ENCODE measurements around the gene BCO1.

Gene BCO1

GRCh38 chr16:81237282-81237681, 1.2 kb upstream of the BCO1 start:
- Histone ChIP-seq H4K20me1 (ENCODE audit: insufficient read depth, low read length) (no peaks in the 10 kb centered on the region), H3K27me3 (ENCODE audit: insufficient read depth, low read length) (peaks cover 6% of the 10 kb centered on the region; the same call in 1 of the 2 replicates), H3K27ac (ENCODE audit: low read depth, low read length, poor library complexity, severe bottlenecking) (no peak overlapping the region), H3K9ac (ENCODE audit: low read length) (no peak overlapping the region), H2AFZ (ENCODE audit: low read length) (no peak overlapping the region), H3K4me1 (ENCODE audit: insufficient read depth, low read length, severe bottlenecking) (no peaks in the 10 kb centered on the region), H3K4me3 (ENCODE audit: low read depth, low read length, poor library complexity, severe bottlenecking) (no peak overlapping the region), H3K36me3 (ENCODE audit: insufficient read depth, low read length) (no peaks in the 10 kb centered on the region), H3F3A (ENCODE audit: insufficient read depth, low read length) (no peaks in the 10 kb centered on the region), H3K9me2 (ENCODE audit: low read depth, low read length) (no peaks in the 10 kb centered on the region), H3K79me2 (ENCODE audit: insufficient read depth, low read length) (no peaks in the 10 kb centered on the region), H3K9me3 (ENCODE audit: low read length) (no peaks in the 10 kb centered on the region; the same call in 1 of the 2 replicates), H3K4me2 (ENCODE audit: low read length) (no peak overlapping the region)
- TF ChIP-seq CTCF (IDR thresholded peaks at IDR 0.05; ENCODE audit: low read length) (no peak), EZH2 (IDR thresholded peaks at IDR 0.05; ENCODE audit: borderline replicate concordance, low read length) (no peak)

- no peak overlapping the region for H3K4me2 ChIP-seq (ENCODE audit: low read length)
- TF ChIP-seq EZH2 (IDR thresholded peaks at IDR 0.05; ENCODE audit: borderline replicate concordance, low read length) (no peak), CTCF (IDR thresholded peaks at IDR 0.05; ENCODE audit: low read length) (no peak)
- H3K9ac ChIP-seq (ENCODE audit: low read length): no peak overlapping the region
- H3K36me3 ChIP-seq (ENCODE audit: insufficient read depth, low read length): no peaks in the 10 kb centered on the region
- no peaks in the 10 kb centered on the region for H3K79me2 ChIP-seq (ENCODE audit: insufficient read depth, low read length)
- H3K27ac ChIP-seq (ENCODE audit: low read depth, low read length, poor library complexity, severe bottlenecking): no peak overlapping the region
- no peaks in the 10 kb centered on the region for H3K9me2 ChIP-seq (ENCODE audit: low read depth, low read length)
- no peak overlapping the region for H2AFZ ChIP-seq (ENCODE audit: low read length)
- H3K27me3 ChIP-seq (ENCODE audit: insufficient read depth, low read length): peaks cover 7% of the 10 kb centered on the region; the same call in 1 of the 2 replicates
- no peaks in the 10 kb centered on the region for H3K4me1 ChIP-seq (ENCODE audit: insufficient read depth, low read length, severe bottlenecking)
- no peaks in the 10 kb centered on the region for H4K20me1 ChIP-seq (ENCODE audit: insufficient read depth, low read length)
- H3F3A ChIP-seq (ENCODE audit: insufficient read depth, low read length): no peaks in the 10 kb centered on the region
- no peak overlapping the region for H3K4me3 ChIP-seq (ENCODE audit: low read depth, low read length, poor library complexity, severe bottlenecking)
- no peaks in the 10 kb centered on the region; the same call in 1 of the 2 replicates for H3K9me3 ChIP-seq (ENCODE audit: low read length)
Measured at GRCh38 chr16:81237942-81238295, 570 bp upstream of the BCO1 start.

GRCh38 chr16:81239367-81240121, 1.1 kb downstream of the BCO1 start:
- H3K9ac ChIP-seq (ENCODE audit: low read length): no peak overlapping the region

More at GRCh38 chr16:81239367-81240121, 1.1 kb downstream of the BCO1 start:
- H3K4me3 ChIP-seq (ENCODE audit: low read depth, low read length, poor library complexity, severe bottlenecking): no peak overlapping the region
- no peak overlapping the region for H3K27ac ChIP-seq (ENCODE audit: low read depth, low read length, poor library complexity, severe bottlenecking)
- no peaks in the 10 kb centered on the region for H3K9me3 ChIP-seq (ENCODE audit: low read length)
- no peak overlapping the region for H2AFZ ChIP-seq (ENCODE audit: low read length)
- no peaks in the 10 kb centered on the region for H3K79me2 ChIP-seq (ENCODE audit: insufficient read depth, low read length)
- H3K9me2 ChIP-seq (ENCODE audit: low read depth, low read length): no peaks in the 10 kb centered on the region
- no peak overlapping the region for H3K4me2 ChIP-seq (ENCODE audit: low read length)
- no peaks in the 10 kb centered on the region for H3K4me1 ChIP-seq (ENCODE audit: insufficient read depth, low read length, severe bottlenecking)
- H3F3A ChIP-seq (ENCODE audit: insufficient read depth, low read length): no peaks in the 10 kb centered on the region
- no peaks in the 10 kb centered on the region for H3K36me3 ChIP-seq (ENCODE audit: insufficient read depth, low read length)
- no peak for TF ChIP-seq EZH2 (IDR thresholded peaks at IDR 0.05; ENCODE audit: borderline replicate concordance, low read length)
- no peak for TF ChIP-seq CTCF (IDR thresholded peaks at IDR 0.05; ENCODE audit: low read length)
- no peaks in the 10 kb centered on the region for H4K20me1 ChIP-seq (ENCODE audit: insufficient read depth, low read length)
- peaks cover 4% of the 10 kb centered on the region; the same call in 1 of the 2 replicates for H3K27me3 ChIP-seq (ENCODE audit: insufficient read depth, low read length)
